B cell (primary cell): ENCODE data around the gene MAD2L1BP.

Source experiments
- CTCF ChIP-seq: fragments of 200-600 bp; IDR thresholded peaks from one replicate; pipeline ENCODE4 v1.8.0; 2022; ENCODE audit warnings: antibody characterized with exemption, mild to moderate bottlenecking
- EZH2 ChIP-seq: IDR thresholded peaks from 2 replicates; pipeline ENCODE4 v1.6.1; 2012; ENCODE audit warnings: borderline replicate concordance, low read depth, mild to moderate bottlenecking, moderate library complexity, low read length; ENCODE audit not compliant: insufficient read depth, poor library complexity, severe bottlenecking

GRCh38 chr6:43613721-43614395 is 21.8 kb upstream of the MAD2L1BP start:
- TF ChIP-seq CTCF (no peak), EZH2 (no peak)
